SK-N-SH (cell line): ENCODE data around the gene ZNF705A. TPM values are rescaled to one million over a fixed set of nuclear protein-coding genes. Genes with fewer than 3 reads are reported as not detected.
"Not testable (repeated sequence)": the region's sequence is repeated elsewhere in the genome, so short reads cannot be mapped to it uniquely, and the experiment has no call there.

ENCODE experiments used
- CTCF ChIA-PET: fragments of 300-600, 350-600 bp; formaldehyde crosslinking; extraction: SDS; loops from one replicate; lab custom pipeline; 2021; lab: Yijun Ruan, JAX
- POLR2A ChIA-PET: fragments of 350-600 bp; sonication (Branson Sonifier 250); formaldehyde crosslinking; extraction: SDS; loops from one replicate; lab custom pipeline; 2020; ENCODE audit warnings: antibody characterized with exemption, inconsistent platforms; lab: Yijun Ruan, JAX
- DNase-seq: peaks from one replicate; pipeline ENCODE4 v3.0.0; 2012
- H2AFZ ChIP-seq: fragments of 200-600 bp; sonication (generic); 2 replicates; pipeline ENCODE4 v1.8.1; 2016; ENCODE audit warnings: antibody characterized with exemption, mild to moderate bottlenecking, low read depth
- H3F3A ChIP-seq: fragments of 200-600 bp; sonication (generic); replicated peaks from 2 replicates; pipeline ENCODE3; 2016; ENCODE audit warnings: antibody characterized with exemption, mild to moderate bottlenecking; ENCODE audit not compliant: insufficient read depth
- H3K27ac ChIP-seq, 2 experiments: fragments of 200-500 bp in 1 of 2; fragments of 200-600 bp in 1 of 2; sonication (Bioruptor generic) in 1 of 2; sonication (generic), shearing (Covaris generic) in 1 of 2; 2 replicates each; pipeline versions ENCODE4 v1.5.1 to v1.6.1; 2014 to 2016; ENCODE audit warnings: low read depth in 2 of 2, inconsistent platforms in 1 of 2, low read length in 1 of 2, mild to moderate bottlenecking in 1 of 2, mixed read lengths in 1 of 2
- H3K27me3 ChIP-seq: fragments of 200-600 bp; sonication (generic), shearing (Covaris generic); 2 replicates; pipeline ENCODE4 v1.6.1; 2016; ENCODE audit warnings: mixed run types; ENCODE audit not compliant: insufficient read depth
- H3K36me3 ChIP-seq, 2 experiments: fragments of 200-500 bp in 1 of 2; fragments of 200-600 bp in 1 of 2; sonication (Bioruptor generic) in 1 of 2; sonication (generic) in 1 of 2; replicated peaks in 1 of 2; 2 replicates each; pipeline versions ENCODE3 to v1.5.1; 2014 to 2016; ENCODE audit warnings: low read length in 1 of 2, mild to moderate bottlenecking in 1 of 2; ENCODE audit not compliant: insufficient read depth in 2 of 2, control insufficient read depth in 1 of 2
- H3K4me1 ChIP-seq, 2 experiments: fragments of 200-500 bp in 1 of 2; fragments of 200-600 bp in 1 of 2; sonication (Bioruptor generic) in 1 of 2; sonication (generic), shearing (Covaris generic) in 1 of 2; 2 replicates each; pipeline versions ENCODE4 v1.5.1 to v1.6.1; 2014 to 2016; ENCODE audit warnings: low read depth in 1 of 2, low read length in 1 of 2, mixed run types in 1 of 2; ENCODE audit not compliant: insufficient read depth in 2 of 2, control insufficient read depth in 1 of 2
- H3K4me2 ChIP-seq: fragments of 200-600 bp; sonication (generic), shearing (Covaris generic); 2 replicates; pipeline ENCODE4 v1.6.1; 2017; ENCODE audit warnings: mixed run types
- H3K4me3 ChIP-seq, 2 experiments: fragments of 200-500 bp in 1 of 2; fragments of 200-600 bp in 1 of 2; sonication (Bioruptor generic) in 1 of 2; sonication (generic), shearing (Covaris generic) in 1 of 2; 2 replicates each; pipeline versions ENCODE4 v1.5.1 to v1.8.1; 2014 to 2016; ENCODE audit warnings: low read depth in 2 of 2, inconsistent platforms in 1 of 2, low read length in 1 of 2, mild to moderate bottlenecking in 1 of 2, mixed read lengths in 1 of 2, moderate library complexity in 1 of 2
- H3K79me2 ChIP-seq: fragments of 200-600 bp; sonication (generic); 2 replicates; pipeline ENCODE4 v1.8.1; 2017; ENCODE audit warnings: mild to moderate bottlenecking; ENCODE audit not compliant: insufficient read depth
- H3K9ac ChIP-seq: fragments of 200-600 bp; sonication (generic); 2 replicates; pipeline ENCODE4 v1.6.1; 2017; ENCODE audit warnings: mixed run types
- H3K9me2 ChIP-seq: fragments of 200-600 bp; sonication (generic); 2 replicates; pipeline ENCODE4 v1.6.1; 2017; ENCODE audit warnings: mixed run types
- H3K9me3 ChIP-seq: fragments of 200-600 bp; sonication (generic); 2 replicates; pipeline ENCODE4 v1.6.1; 2017; ENCODE audit warnings: mixed run types, mild to moderate bottlenecking, moderate library complexity
- H4K20me1 ChIP-seq: fragments of 200-600 bp; sonication (generic); 2 replicates; pipeline ENCODE4 v1.6.1; 2017; ENCODE audit warnings: mild to moderate bottlenecking, mixed run types; ENCODE audit not compliant: insufficient read depth
- CTCF ChIP-seq: fragments of 200-600 bp; sonication (generic); IDR thresholded peaks from 2 replicates; pipeline ENCODE4 v1.6.1; 2017; ENCODE audit warnings: antibody characterized with exemption, mild to moderate bottlenecking, moderate library complexity
- PBX3 ChIP-seq: IDR thresholded peaks from 2 replicates; pipeline ENCODE4; 2012
- TCF12 ChIP-seq: IDR thresholded peaks from 2 replicates; pipeline ENCODE4 v1.4.0; 2012
- WGBS: methylation state at CpG from one replicate; pipeline ENCODE4 v1.1.6; 2017; ENCODE audit warnings: low lambda C conversion rate; 5-methylcytosine and 5-hydroxymethylcytosine counted together
- polyA plus RNA-seq, 3 experiments: library from polyadenylated mRNA; depleted of rRNA; stranded (reverse); fragments of >200 nt; gene quantifications; 2 replicates each; pipeline ENCODE4 v1.2.3, GENCODE V29; 2012

The ZNF705A gene
- polyA plus RNA-seq, 1 of the 3 experiments (the other 2 are of a cell fraction), result not detected

- DNase-seq, H3K9ac ChIP-seq, H3F3A ChIP-seq, H4K20me1 ChIP-seq, H3K4me3 ChIP-seq, H3K79me2 ChIP-seq, H3K4me1 ChIP-seq, H3K27ac ChIP-seq, H3K9me2 ChIP-seq, CTCF ChIA-PET, H3K4me2 ChIP-seq, H3K36me3 ChIP-seq, H2AFZ ChIP-seq, H3K9me3 ChIP-seq, H3K27me3 ChIP-seq, POLR2A ChIA-PET: not testable (repeated sequence)
- TF ChIP-seq CTCF, result peak; percentile 23; the same call in 1 of the 2 replicates
- 63% methylated on average over 2 of the region's 2 CpGs for WGBS
These were observed 31.3 kb downstream of the ZNF705A start for GRCh38 chr12:8188088-8188487.

GRCh38 chr12:8197685-8198308 lies 41.0 kb downstream of the ZNF705A start:
- H4K20me1 ChIP-seq, H3K4me1 ChIP-seq, H2AFZ ChIP-seq, CTCF ChIA-PET, H3K9me3 ChIP-seq, H3K9me2 ChIP-seq, H3K36me3 ChIP-seq, H3K4me2 ChIP-seq, H3K27me3 ChIP-seq, H3F3A ChIP-seq, H3K4me3 ChIP-seq, DNase-seq, POLR2A ChIA-PET, H3K79me2 ChIP-seq, H3K9ac ChIP-seq: not testable (repeated sequence)
- WGBS, result 100% methylated on average over 1 of the region's 1 CpG
- H3K27ac ChIP-seq, result peak overlapping the region in 1 of 2 experiments; percentile 44; a peak in 1 of 4 replicates
- 0 out of 2 replicates have a peak, but pooled peaks have one; percentile 11 for TF ChIP-seq TCF12
- TF ChIP-seq PBX3, result 0 out of 2 replicates have a peak, but pooled peaks have one; percentile 17
- TF ChIP-seq, all 33 proteins: peak for 2; not testable (repeated sequence) for 31

- POLR2A ChIA-PET, H3K79me2 ChIP-seq, H3K27me3 ChIP-seq, H3F3A ChIP-seq, H3K4me1 ChIP-seq, H3K9me3 ChIP-seq, H3K9ac ChIP-seq, CTCF ChIA-PET, DNase-seq, H2AFZ ChIP-seq, H3K9me2 ChIP-seq, H3K36me3 ChIP-seq, H3K4me3 ChIP-seq, H3K4me2 ChIP-seq, H4K20me1 ChIP-seq, H3K27ac ChIP-seq: not testable (repeated sequence)
- 71% methylated on average over 26 of the region's 26 CpGs for WGBS
These were observed 62.0 kb downstream of the ZNF705A start for GRCh38 chr12:8218711-8219382.

GRCh38 chr12:8221375-8221774 lies 64.6 kb downstream of the ZNF705A start:
- H3K9ac ChIP-seq, H3K9me3 ChIP-seq, POLR2A ChIA-PET, H3K36me3 ChIP-seq, H3K4me3 ChIP-seq, DNase-seq, CTCF ChIA-PET, H3K27me3 ChIP-seq, H2AFZ ChIP-seq, H3K4me2 ChIP-seq, H3K4me1 ChIP-seq, H3K79me2 ChIP-seq, H3K9me2 ChIP-seq, H3F3A ChIP-seq, H3K27ac ChIP-seq, H4K20me1 ChIP-seq: not testable (repeated sequence)
- WGBS, result 73% methylated on average over 21 of the region's 21 CpGs

GRCh38 chr12:8221844-8222243 lies 65.0 kb downstream of the ZNF705A start:
- H3K4me3 ChIP-seq, H3K9ac ChIP-seq, H2AFZ ChIP-seq, CTCF ChIA-PET, H3K27me3 ChIP-seq, POLR2A ChIA-PET, H3K9me3 ChIP-seq, H3K4me1 ChIP-seq, H4K20me1 ChIP-seq, H3K9me2 ChIP-seq, H3F3A ChIP-seq, H3K36me3 ChIP-seq, H3K27ac ChIP-seq, H3K4me2 ChIP-seq, H3K79me2 ChIP-seq, DNase-seq: not testable (repeated sequence)
- 66% methylated on average over 9 of the region's 21 CpGs for WGBS
